Measurements from ENCODE around the gene IER2.

Gene IER2

GRCh38 chr19:13134626-13135025 lies 15.6 kb upstream of the IER2 start:
- no peak overlapping the region for H3K4me3 ChIP-seq (ENCODE audit: control insufficient read depth, low read depth, low read length)
- no peak for TF ChIP-seq CTCF (conservative IDR thresholded peaks at IDR 0.05; ENCODE audit: control insufficient read depth, insufficient read depth, low read depth, low read length)
- no peak for DNase-seq (ENCODE audit: low read depth)

- H3K4me3 ChIP-seq (ENCODE audit: control insufficient read depth, low read depth, low read length), result no peak overlapping the region
- TF ChIP-seq CTCF (conservative IDR thresholded peaks at IDR 0.05; ENCODE audit: control insufficient read depth, insufficient read depth, low read depth, low read length), result no peak
- DNase-seq (ENCODE audit: low read depth), result no peak
Measured at GRCh38 chr19:13135068-13136062, 14.8 kb upstream of the IER2 start.

GRCh38 chr19:13137290-13137794 lies 12.9 kb upstream of the IER2 start:
- no peak for DNase-seq (ENCODE audit: low read depth)
- H3K4me3 ChIP-seq (ENCODE audit: control insufficient read depth, low read depth, low read length), result no peak overlapping the region
- no peak for TF ChIP-seq CTCF (conservative IDR thresholded peaks at IDR 0.05; ENCODE audit: control insufficient read depth, insufficient read depth, low read depth, low read length)

GRCh38 chr19:13138171-13138915 lies 11.9 kb upstream of the IER2 start:
- DNase-seq (ENCODE audit: low read depth), result no peak
- H3K4me3 ChIP-seq (ENCODE audit: control insufficient read depth, low read depth, low read length), result no peak overlapping the region
- TF ChIP-seq CTCF (conservative IDR thresholded peaks at IDR 0.05; ENCODE audit: control insufficient read depth, insufficient read depth, low read depth, low read length), result no peak

GRCh38 chr19:13138916-13139198 lies 11.4 kb upstream of the IER2 start:
- TF ChIP-seq CTCF (conservative IDR thresholded peaks at IDR 0.05; ENCODE audit: control insufficient read depth, insufficient read depth, low read depth, low read length), result no peak
- no peak overlapping the region for H3K4me3 ChIP-seq (ENCODE audit: control insufficient read depth, low read depth, low read length)
- DNase-seq (ENCODE audit: low read depth), result no peak

- no peak overlapping the region for H3K4me3 ChIP-seq (ENCODE audit: control insufficient read depth, low read depth, low read length)
- DNase-seq (ENCODE audit: low read depth), result no peak
- TF ChIP-seq CTCF (conservative IDR thresholded peaks at IDR 0.05; ENCODE audit: control insufficient read depth, insufficient read depth, low read depth, low read length), result no peak
Measured at GRCh38 chr19:13139633-13140311, 10.4 kb upstream of the IER2 start.

Data from fibroblast of mammary gland (primary cell).